ENCODE measurements around the gene IRS1.

Gene IRS1

GRCh38 chr2:226747288-226747687, 52.3 kb downstream of the IRS1 start:
- TF ChIP-seq, protein P1, sequence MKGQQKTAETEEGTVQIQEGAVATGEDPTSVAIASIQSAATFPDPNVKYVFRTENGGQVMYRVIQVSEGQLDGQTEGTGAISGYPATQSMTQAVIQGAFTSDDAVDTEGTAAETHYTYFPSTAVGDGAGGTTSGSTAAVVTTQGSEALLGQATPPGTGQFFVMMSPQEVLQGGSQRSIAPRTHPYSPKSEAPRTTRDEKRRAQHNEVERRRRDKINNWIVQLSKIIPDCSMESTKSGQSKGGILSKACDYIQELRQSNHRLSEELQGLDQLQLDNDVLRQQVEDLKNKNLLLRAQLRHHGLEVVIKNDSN (IDR thresholded peaks at IDR 0.05), result no peak
- TF ChIP-seq TEAD4 (IDR thresholded peaks at IDR 0.05) (no peak), FOXM1 (IDR thresholded peaks at IDR 0.05; ENCODE audit: borderline replicate concordance, low read depth) (no peak), EP300 (IDR thresholded peaks at IDR 0.05; ENCODE audit: borderline replicate concordance) (no peak), MAX (IDR thresholded peaks at IDR 0.05) (no peak), REST (IDR thresholded peaks at IDR 0.05; ENCODE audit: low read depth) (no peak), ZBTB7A (IDR thresholded peaks at IDR 0.05; ENCODE audit: low read depth) (no peak), RAD21 (IDR thresholded peaks at IDR 0.05; ENCODE audit: low read depth) (no peak), NFIC (IDR thresholded peaks at IDR 0.05) (no peak)

- TF ChIP-seq CEBPB (IDR thresholded peaks at IDR 0.05), result no peak
- no peak for TF ChIP-seq MAX (IDR thresholded peaks at IDR 0.05)
- TF ChIP-seq NFIC (IDR thresholded peaks at IDR 0.05), result no peak
- TF ChIP-seq YY1 (IDR thresholded peaks at IDR 0.05; ENCODE audit: low read depth), result no peak
- no peak for TF ChIP-seq RAD21 (IDR thresholded peaks at IDR 0.05; ENCODE audit: low read depth)
- TF ChIP-seq, protein P1 (IDR thresholded peaks at IDR 0.05), result no peak
- TF ChIP-seq ZBTB7A (IDR thresholded peaks at IDR 0.05; ENCODE audit: low read depth), result no peak
- TF ChIP-seq EGR1 (IDR thresholded peaks at IDR 0.05), result no peak
- no peak for TF ChIP-seq FOXM1 (IDR thresholded peaks at IDR 0.05; ENCODE audit: borderline replicate concordance, low read depth)
- no peak for TF ChIP-seq EP300 (IDR thresholded peaks at IDR 0.05; ENCODE audit: borderline replicate concordance)
- no peak for TF ChIP-seq TCF12 (IDR thresholded peaks at IDR 0.05; ENCODE audit: low read depth)
Observed at GRCh38 chr2:226746196-226746800, 53.3 kb downstream of the IRS1 start.

- TF ChIP-seq CEBPB (IDR thresholded peaks at IDR 0.05) (no peak), NFIC (IDR thresholded peaks at IDR 0.05) (no peak), TCF12 (IDR thresholded peaks at IDR 0.05; ENCODE audit: low read depth) (no peak), EGR1 (IDR thresholded peaks at IDR 0.05) (no peak), TEAD4 (IDR thresholded peaks at IDR 0.05) (no peak), ZBTB7A (IDR thresholded peaks at IDR 0.05; ENCODE audit: low read depth) (no peak), RAD21 (IDR thresholded peaks at IDR 0.05; ENCODE audit: low read depth) (no peak), FOXM1 (IDR thresholded peaks at IDR 0.05; ENCODE audit: borderline replicate concordance, low read depth) (no peak), CREB1 (IDR thresholded peaks at IDR 0.05; ENCODE audit: low read depth) (no peak), REST (IDR thresholded peaks at IDR 0.05; ENCODE audit: low read depth) (no peak), MAX (IDR thresholded peaks at IDR 0.05) (no peak), EP300 (IDR thresholded peaks at IDR 0.05; ENCODE audit: borderline replicate concordance) (no peak)
Observed at GRCh38 chr2:226743915-226744314, 55.7 kb downstream of the IRS1 start.

- TF ChIP-seq ZBTB7A (IDR thresholded peaks at IDR 0.05; ENCODE audit: low read depth) (no peak), FOXM1 (IDR thresholded peaks at IDR 0.05; ENCODE audit: borderline replicate concordance, low read depth) (no peak), YY1 (IDR thresholded peaks at IDR 0.05; ENCODE audit: low read depth) (no peak), EP300 (IDR thresholded peaks at IDR 0.05; ENCODE audit: borderline replicate concordance) (no peak), TCF12 (IDR thresholded peaks at IDR 0.05; ENCODE audit: low read depth) (no peak), RAD21 (IDR thresholded peaks at IDR 0.05; ENCODE audit: low read depth) (no peak), MAX (IDR thresholded peaks at IDR 0.05) (no peak), REST (IDR thresholded peaks at IDR 0.05; ENCODE audit: low read depth) (no peak), CREB1 (IDR thresholded peaks at IDR 0.05; ENCODE audit: low read depth) (no peak), CEBPB (IDR thresholded peaks at IDR 0.05) (no peak), NFIC (IDR thresholded peaks at IDR 0.05) (no peak), EGR1 (IDR thresholded peaks at IDR 0.05) (no peak)
- TF ChIP-seq, protein P1 (IDR thresholded peaks at IDR 0.05), result no peak
Observed at GRCh38 chr2:226742347-226742746, 57.3 kb downstream of the IRS1 start.

Data from Ishikawa (cell line).